AG20443 (cell line): Measurements from ENCODE around the gene PIGR.
A peak's percentile ranks its signal among the peaks of the same experiment; 100 is the strongest.

Source experiments
- DNase-seq: peaks from one replicate; pipeline ENCODE4 v3.0.0; 2012; ENCODE audit warnings: low spot score, mixed read lengths

Gene PIGR

DNA sequence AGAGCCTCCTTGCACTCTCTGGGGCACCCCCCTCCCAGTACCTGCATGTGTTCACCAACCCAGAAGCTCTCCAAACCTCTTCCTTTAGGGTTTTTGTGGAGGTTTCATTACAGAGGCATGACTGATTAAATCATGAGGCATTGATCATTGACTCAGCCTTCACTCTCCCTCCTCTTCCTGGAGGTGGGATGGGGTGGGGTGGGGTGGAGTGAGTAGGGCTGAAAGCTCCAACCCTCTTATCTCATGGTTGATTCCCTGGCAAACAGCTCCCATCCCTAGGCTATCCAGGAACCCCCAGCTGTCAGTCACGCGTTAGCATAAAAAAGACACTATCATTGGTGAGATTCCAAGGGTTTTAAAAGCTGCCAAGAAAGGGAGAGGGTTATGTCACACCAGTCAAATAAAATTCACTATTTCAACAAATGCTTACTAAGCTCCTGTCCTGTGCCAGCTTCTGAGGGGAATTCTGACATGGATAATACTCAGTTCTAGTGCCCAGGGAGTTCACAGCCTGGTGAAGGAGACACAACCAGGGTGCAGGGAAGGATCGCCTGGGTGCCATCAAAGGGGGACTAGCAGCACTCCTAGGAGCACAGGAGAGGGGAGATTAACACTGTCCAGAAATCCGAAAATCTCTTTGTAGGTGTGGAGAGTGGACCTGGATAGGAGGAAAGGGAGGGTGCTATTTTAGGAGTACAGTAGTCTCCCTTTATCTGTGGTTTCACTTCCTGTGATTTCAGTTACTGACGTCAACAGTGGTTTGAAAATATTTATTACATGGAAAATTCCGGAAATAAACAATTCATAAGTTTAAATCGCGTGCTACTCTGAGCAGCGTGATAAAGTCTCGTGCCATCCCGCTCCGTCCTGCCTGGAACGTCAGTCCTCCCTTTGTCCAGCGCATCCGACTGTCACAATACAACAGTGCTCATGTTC is 55.9 kb downstream of the PIGR start:
- peak; percentile 34 for DNase-seq

GRCh38 chr1:206887701-206888100 is 58.6 kb downstream of the PIGR start:
- DNase-seq, result no peak

DNA sequence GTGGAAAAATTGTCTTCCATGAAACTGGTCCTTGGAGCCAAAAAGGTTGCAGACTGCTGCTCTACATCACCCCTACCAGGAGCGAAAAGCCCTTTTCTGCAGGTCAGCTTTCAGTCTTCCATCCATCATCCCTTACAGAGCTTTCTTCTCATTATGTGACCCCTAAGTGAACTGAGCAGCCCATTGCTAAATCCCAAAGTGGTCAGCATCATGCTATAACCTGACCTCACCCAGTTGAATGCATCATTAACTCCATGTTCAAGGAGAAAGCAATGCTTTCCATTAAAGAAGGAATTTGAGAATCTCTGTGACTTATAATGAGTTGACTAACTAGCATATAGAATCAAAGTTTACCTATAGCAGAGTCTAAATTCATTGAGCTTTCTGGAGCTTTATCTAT is 59.4 kb downstream of the PIGR start:
- no peak for DNase-seq

GRCh38 chr1:206885341-206886060 is 60.8 kb downstream of the PIGR start:
- no peak for DNase-seq

DNA sequence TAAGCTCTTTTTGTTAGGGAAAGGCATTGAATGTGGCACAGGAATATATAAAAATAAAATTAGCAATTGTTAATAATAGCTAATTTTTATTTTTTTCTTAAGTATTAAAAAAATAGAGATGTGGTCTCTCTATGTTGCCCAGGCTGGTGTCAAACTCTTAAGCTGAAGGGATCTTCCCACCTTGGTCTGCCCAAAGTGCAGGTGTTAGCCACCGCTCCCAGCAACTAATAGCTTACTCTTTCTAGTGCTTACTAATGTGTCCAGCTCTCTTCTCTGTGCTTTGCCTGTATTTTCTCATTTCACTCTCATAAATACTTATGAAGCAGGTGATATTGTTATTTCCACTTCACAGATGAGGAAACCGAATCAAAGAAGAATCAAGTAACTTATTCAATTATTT is 62.4 kb downstream of the PIGR start:
- DNase-seq, result no peak

DNA sequence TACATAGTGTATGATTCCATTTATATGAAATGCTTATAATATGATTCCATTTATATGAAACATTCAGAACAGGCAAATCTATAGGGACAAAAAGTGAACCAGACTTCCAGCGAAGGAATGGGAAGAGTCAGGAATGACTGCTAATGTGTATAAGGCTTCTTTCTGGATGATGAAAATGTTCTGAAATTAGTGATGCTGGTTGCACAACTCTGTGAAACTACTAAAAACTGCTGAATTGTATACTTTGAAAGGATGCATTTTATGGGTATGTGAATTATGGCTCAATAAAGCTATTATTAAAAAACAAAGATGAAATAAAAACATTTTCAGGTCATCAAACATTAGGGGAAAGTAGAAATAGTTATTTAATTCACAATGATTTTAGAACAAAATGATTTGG is 63.1 kb downstream of the PIGR start:
- no peak for DNase-seq

DNA sequence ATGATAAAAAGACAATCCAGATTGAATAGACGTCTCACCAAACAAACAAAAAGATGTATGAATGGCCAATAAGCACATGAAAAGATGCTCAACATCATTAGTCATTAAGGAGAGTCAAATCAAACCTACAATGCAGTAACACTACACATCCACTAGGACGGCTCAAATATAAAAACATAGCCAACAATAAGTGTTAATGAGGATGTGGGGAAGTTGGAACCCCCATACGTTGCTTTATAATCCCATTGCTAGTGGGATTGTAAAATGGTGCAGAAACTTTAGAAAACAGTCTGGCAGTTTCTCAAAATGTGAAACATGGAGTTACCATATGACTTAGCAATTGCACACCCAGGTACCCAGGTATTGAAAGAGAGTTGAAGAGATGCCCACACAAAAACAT is 63.7 kb downstream of the PIGR start:
- DNase-seq, result no peak

- no peak for DNase-seq
Observed at GRCh38 chr1:206880314-206880713, 66.0 kb downstream of the PIGR start.
